WTC11 (cell line): Measurements from ENCODE around the gene AGPAT4. TPM values are rescaled to one million over a fixed set of nuclear protein-coding genes. Genes with fewer than 3 reads are reported as not detected.

ENCODE experiments used
- ATAC-seq: fragments of 200-7000 bp; cut with Tn5 transposase; 2 replicates; pipeline ENCODE4 v1.10.0; 2021; ENCODE audit warnings: mild to moderate bottlenecking, moderate library complexity
- CTCF ChIA-PET: fragments of 300-600 bp; sonication (Branson Sonifier 250); formaldehyde crosslinking; loops from one replicate; lab custom pipeline; 2021; ENCODE audit warnings: antibody characterized with exemption; lab: Charles Lee
- POLR2A ChIA-PET: fragments of 350-600 bp; sonication (Branson Sonifier 250); formaldehyde crosslinking; loops from one replicate; lab custom pipeline; 2021; ENCODE audit warnings: antibody characterized with exemption; lab: Charles Lee
- DNase-seq: peaks from one replicate; pipeline ENCODE4 v3.0.0; 2021; ENCODE audit warnings: low spot score
- H3K27ac Mint-ChIP-seq: 2 replicates; pipeline ENCODE4 v1.8.0; 2021; ENCODE audit warnings: mixed read lengths
- H3K27me3 Mint-ChIP-seq: 2 replicates; pipeline ENCODE4 v1.8.0; 2021; ENCODE audit warnings: low read depth, mild to moderate bottlenecking, moderate library complexity, mixed read lengths
- H3K36me3 Mint-ChIP-seq: 2 replicates; pipeline ENCODE4 v1.8.0; 2021; ENCODE audit warnings: mixed read lengths
- H3K4me1 Mint-ChIP-seq: 2 replicates; pipeline ENCODE4 v1.8.0; 2022; ENCODE audit warnings: mixed read lengths
- H3K4me3 Mint-ChIP-seq: 2 replicates; pipeline ENCODE4 v1.8.0; 2021; ENCODE audit warnings: mild to moderate bottlenecking, moderate library complexity, mixed read lengths
- H3K9me3 Mint-ChIP-seq: 2 replicates; pipeline ENCODE4 v1.8.0; 2021; ENCODE audit warnings: mixed read lengths
- ARID4B ChIP-seq: sonication (generic); formaldehyde crosslinking; IDR thresholded peaks from 2 replicates; pipeline ENCODE4 v1.8.0; 2023; ENCODE audit warnings: missing genetic modification reagents, mild to moderate bottlenecking, borderline replicate concordance
- ATF1 ChIP-seq: sonication (generic); formaldehyde crosslinking; IDR thresholded peaks from 2 replicates; pipeline ENCODE4 v1.8.1; 2023; ENCODE audit warnings: mild to moderate bottlenecking, moderate library complexity, missing genetic modification reagents
- CBFB ChIP-seq: sonication (generic); formaldehyde crosslinking; IDR thresholded peaks from 2 replicates; pipeline ENCODE4 v1.8.1; 2022; ENCODE audit warnings: mild to moderate bottlenecking, low read depth, missing genetic modification reagents
- E2F1 ChIP-seq: sonication (generic); formaldehyde crosslinking; IDR thresholded peaks from 2 replicates; pipeline ENCODE4 v1.8.0; 2022; ENCODE audit warnings: mild to moderate bottlenecking, missing genetic modification reagents
- ELF4 ChIP-seq: sonication (generic); formaldehyde crosslinking; IDR thresholded peaks from 2 replicates; pipeline ENCODE4 v1.8.1; 2022; ENCODE audit warnings: low read depth, mild to moderate bottlenecking, moderate library complexity, missing genetic modification reagents
- GABPB1 ChIP-seq: sonication (generic); formaldehyde crosslinking; IDR thresholded peaks from 2 replicates; pipeline ENCODE4 v1.8.1; 2023; ENCODE audit warnings: mild to moderate bottlenecking, missing genetic modification reagents
- GRHL2 ChIP-seq: fragments of 250-450 bp; sonication (Bioruptor Pico); IDR thresholded peaks from 2 replicates; pipeline ENCODE4 v1.8.0; 2022; ENCODE audit warnings: mild to moderate bottlenecking, moderate library complexity; ENCODE audit not compliant: insufficient replicate concordance, severe bottlenecking
- NFE2L1 ChIP-seq: sonication (generic); formaldehyde crosslinking; IDR thresholded peaks from 2 replicates; pipeline ENCODE4 v1.8.1; 2023; ENCODE audit warnings: missing genetic modification reagents
- NR1H2 ChIP-seq: sonication (generic); formaldehyde crosslinking; IDR thresholded peaks from 2 replicates; pipeline ENCODE4 v1.9.0; 2021; ENCODE audit warnings: mild to moderate bottlenecking, moderate library complexity, missing genetic modification reagents
- OVOL2 ChIP-seq: fragments of 250-450 bp; sonication (Bioruptor Pico); IDR thresholded peaks from 2 replicates; pipeline ENCODE4 v1.9.0; 2021; ENCODE audit warnings: mild to moderate bottlenecking, borderline replicate concordance
- SP1 ChIP-seq: sonication (generic); formaldehyde crosslinking; conservative IDR thresholded peaks from 2 replicates; pipeline ENCODE4 v1.8.1; 2022; ENCODE audit warnings: missing genetic modification reagents
- TEAD1 ChIP-seq: sonication (generic); formaldehyde crosslinking; IDR thresholded peaks from 2 replicates; pipeline ENCODE4 v1.8.0; 2022; ENCODE audit warnings: mild to moderate bottlenecking, missing genetic modification reagents
- ZBTB21 ChIP-seq: sonication (generic); formaldehyde crosslinking; IDR thresholded peaks from 2 replicates; pipeline ENCODE4 v1.8.1; 2023; ENCODE audit warnings: mild to moderate bottlenecking, missing genetic modification reagents, borderline replicate concordance
- ZMAT4 ChIP-seq: fragments of 250-450 bp; sonication (Bioruptor Pico); IDR thresholded peaks from 2 replicates; pipeline ENCODE4 v1.9.0; 2021; ENCODE audit warnings: mild to moderate bottlenecking
- ZNF138 ChIP-seq: sonication (generic); formaldehyde crosslinking; conservative IDR thresholded peaks from 2 replicates; pipeline ENCODE4 v1.8.1; 2022; ENCODE audit warnings: mild to moderate bottlenecking, moderate library complexity, missing genetic modification reagents
- ZNF219 ChIP-seq: sonication (generic); formaldehyde crosslinking; IDR thresholded peaks from 2 replicates; pipeline ENCODE4 v1.8.0; 2023; ENCODE audit warnings: missing genetic modification reagents, mild to moderate bottlenecking, borderline replicate concordance
- ZNF396 ChIP-seq: fragments of 250-450 bp; sonication (Bioruptor Pico); IDR thresholded peaks from 2 replicates; pipeline ENCODE4 v1.8.0; 2021; ENCODE audit warnings: mild to moderate bottlenecking, moderate library complexity, borderline replicate concordance
- ZNF423 ChIP-seq: fragments of 250-450 bp; sonication (Bioruptor Pico); IDR thresholded peaks from 2 replicates; pipeline ENCODE4 v2.1.2; 2022; ENCODE audit warnings: mild to moderate bottlenecking, moderate library complexity
- total RNA-seq: library from RNA; stranded (reverse); gene quantifications from 3 replicates; pipeline ENCODE4 v1.2.3, GENCODE V29; 2021
- TF ChIP-seq, protein P1 (sequence below): fragments of 250-450 bp; sonication (Bioruptor Pico); IDR thresholded peaks from 2 replicates; pipeline ENCODE4 v1.9.0; 2021; ENCODE audit warnings: mild to moderate bottlenecking, borderline replicate concordance
- TF ChIP-seq, protein P2 (sequence below): sonication (generic); formaldehyde crosslinking; IDR thresholded peaks from 2 replicates; pipeline ENCODE4 v1.8.0; 2022; ENCODE audit warnings: mild to moderate bottlenecking, missing genetic modification reagents
- TF ChIP-seq, protein P3 (sequence below): sonication (generic); formaldehyde crosslinking; IDR thresholded peaks from 2 replicates; pipeline ENCODE4 v1.8.0; 2022; ENCODE audit warnings: mild to moderate bottlenecking, missing genetic modification reagents

Gene AGPAT4
- total RNA-seq, 1 experiment from 2014 or later, result 19.7 TPM

DNA sequence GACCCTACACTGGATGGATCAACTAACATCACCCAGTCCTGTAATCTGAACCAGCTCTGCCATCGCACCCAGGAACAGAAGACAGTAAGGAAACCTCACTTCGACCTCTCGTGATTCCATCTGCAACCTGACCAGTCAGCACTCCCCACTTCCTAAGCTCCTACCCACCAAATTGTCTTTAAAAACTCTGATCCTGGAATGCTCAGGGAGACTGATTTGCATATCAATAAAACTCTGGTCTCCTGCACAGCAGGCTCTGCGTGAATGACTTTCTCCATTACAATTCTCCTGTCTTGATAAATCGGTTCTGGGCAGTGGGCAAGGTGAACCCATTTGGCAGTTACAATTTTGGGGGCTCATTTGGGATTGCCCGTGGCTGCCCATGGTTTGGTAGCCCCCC lies 18.3 kb upstream of the AGPAT4 start:
- POLR2A ChIA-PET, result interaction anchor here (1.0 kb wide), 1 partner anchor 19 kb away, joined by 3 read pairs; the partner anchor contains the start of gene AGPAT4
- H3K36me3 Mint-ChIP-seq, result peaks cover 27% of the 10 kb centered on the region
- H3K27me3 Mint-ChIP-seq, result peaks cover 9% of the 10 kb centered on the region

More for the DNA sequence above, 18.3 kb upstream of the AGPAT4 start:
- peak overlapping the region; percentile 42 for H3K27ac Mint-ChIP-seq
- H3K4me1 Mint-ChIP-seq, result peaks cover 32% of the 10 kb centered on the region
- peak overlapping the region; percentile 28 for H3K4me3 Mint-ChIP-seq
- H3K9me3 Mint-ChIP-seq, result peaks cover 29% of the 10 kb centered on the region
- ATAC-seq, result peak; percentile 92
- CTCF ChIA-PET, result no interaction called here
- TF ChIP-seq, protein P1, sequence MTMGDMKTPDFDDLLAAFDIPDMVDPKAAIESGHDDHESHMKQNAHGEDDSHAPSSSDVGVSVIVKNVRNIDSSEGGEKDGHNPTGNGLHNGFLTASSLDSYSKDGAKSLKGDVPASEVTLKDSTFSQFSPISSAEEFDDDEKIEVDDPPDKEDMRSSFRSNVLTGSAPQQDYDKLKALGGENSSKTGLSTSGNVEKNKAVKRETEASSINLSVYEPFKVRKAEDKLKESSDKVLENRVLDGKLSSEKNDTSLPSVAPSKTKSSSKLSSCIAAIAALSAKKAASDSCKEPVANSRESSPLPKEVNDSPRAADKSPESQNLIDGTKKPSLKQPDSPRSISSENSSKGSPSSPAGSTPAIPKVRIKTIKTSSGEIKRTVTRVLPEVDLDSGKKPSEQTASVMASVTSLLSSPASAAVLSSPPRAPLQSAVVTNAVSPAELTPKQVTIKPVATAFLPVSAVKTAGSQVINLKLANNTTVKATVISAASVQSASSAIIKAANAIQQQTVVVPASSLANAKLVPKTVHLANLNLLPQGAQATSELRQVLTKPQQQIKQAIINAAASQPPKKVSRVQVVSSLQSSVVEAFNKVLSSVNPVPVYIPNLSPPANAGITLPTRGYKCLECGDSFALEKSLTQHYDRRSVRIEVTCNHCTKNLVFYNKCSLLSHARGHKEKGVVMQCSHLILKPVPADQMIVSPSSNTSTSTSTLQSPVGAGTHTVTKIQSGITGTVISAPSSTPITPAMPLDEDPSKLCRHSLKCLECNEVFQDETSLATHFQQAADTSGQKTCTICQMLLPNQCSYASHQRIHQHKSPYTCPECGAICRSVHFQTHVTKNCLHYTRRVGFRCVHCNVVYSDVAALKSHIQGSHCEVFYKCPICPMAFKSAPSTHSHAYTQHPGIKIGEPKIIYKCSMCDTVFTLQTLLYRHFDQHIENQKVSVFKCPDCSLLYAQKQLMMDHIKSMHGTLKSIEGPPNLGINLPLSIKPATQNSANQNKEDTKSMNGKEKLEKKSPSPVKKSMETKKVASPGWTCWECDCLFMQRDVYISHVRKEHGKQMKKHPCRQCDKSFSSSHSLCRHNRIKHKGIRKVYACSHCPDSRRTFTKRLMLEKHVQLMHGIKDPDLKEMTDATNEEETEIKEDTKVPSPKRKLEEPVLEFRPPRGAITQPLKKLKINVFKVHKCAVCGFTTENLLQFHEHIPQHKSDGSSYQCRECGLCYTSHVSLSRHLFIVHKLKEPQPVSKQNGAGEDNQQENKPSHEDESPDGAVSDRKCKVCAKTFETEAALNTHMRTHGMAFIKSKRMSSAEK (CRISPR knock-in tag), result no peak
- TF ChIP-seq ZNF219 (CRISPR knock-in tag) (0 out of 2 replicates have a peak, but pooled peaks have one; percentile 50), NFE2L1 (CRISPR knock-in tag) (0 out of 2 replicates have a peak, but pooled peaks have one; percentile 12), ZMAT4 (CRISPR knock-in tag) (no peak), SP1 (CRISPR knock-in tag) (no peak), OVOL2 (CRISPR knock-in tag) (no peak), ZNF138 (CRISPR knock-in tag) (no peak), ELF4 (CRISPR knock-in tag) (no peak), GABPB1 (no peak), ZNF423 (CRISPR knock-in tag) (peak; percentile 63; the same call in 1 of the 2 replicates), TEAD1 (CRISPR knock-in tag) (peak; percentile 58; the same call in 1 of the 2 replicates), ATF1 (CRISPR knock-in tag) (no peak), CBFB (CRISPR knock-in tag) (no peak), NR1H2 (CRISPR knock-in tag) (no peak), ZBTB21 (CRISPR knock-in tag) (no peak), ARID4B (no peak), GRHL2 (no peak), E2F1 (CRISPR knock-in tag) (no peak), ZNF396 (CRISPR knock-in tag) (no peak; the same call in 1 of the 2 replicates)
- TF ChIP-seq, protein P2, sequence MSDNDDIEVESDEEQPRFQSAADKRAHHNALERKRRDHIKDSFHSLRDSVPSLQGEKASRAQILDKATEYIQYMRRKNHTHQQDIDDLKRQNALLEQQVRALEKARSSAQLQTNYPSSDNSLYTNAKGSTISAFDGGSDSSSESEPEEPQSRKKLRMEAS, result peak; percentile 50; the same call in 1 of the 2 replicates
- TF ChIP-seq, protein P3, sequence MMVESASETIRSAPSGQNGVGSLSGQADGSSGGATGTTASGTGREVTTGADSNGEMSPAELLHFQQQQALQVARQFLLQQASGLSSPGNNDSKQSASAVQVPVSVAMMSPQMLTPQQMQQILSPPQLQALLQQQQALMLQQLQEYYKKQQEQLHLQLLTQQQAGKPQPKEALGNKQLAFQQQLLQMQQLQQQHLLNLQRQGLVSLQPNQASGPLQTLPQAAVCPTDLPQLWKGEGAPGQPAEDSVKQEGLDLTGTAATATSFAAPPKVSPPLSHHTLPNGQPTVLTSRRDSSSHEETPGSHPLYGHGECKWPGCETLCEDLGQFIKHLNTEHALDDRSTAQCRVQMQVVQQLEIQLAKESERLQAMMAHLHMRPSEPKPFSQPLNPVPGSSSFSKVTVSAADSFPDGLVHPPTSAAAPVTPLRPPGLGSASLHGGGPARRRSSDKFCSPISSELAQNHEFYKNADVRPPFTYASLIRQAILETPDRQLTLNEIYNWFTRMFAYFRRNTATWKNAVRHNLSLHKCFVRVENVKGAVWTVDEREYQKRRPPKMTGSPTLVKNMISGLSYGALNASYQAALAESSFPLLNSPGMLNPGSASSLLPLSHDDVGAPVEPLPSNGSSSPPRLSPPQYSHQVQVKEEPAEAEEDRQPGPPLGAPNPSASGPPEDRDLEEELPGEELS, result no peak
- peak; percentile 28 for DNase-seq
